Measurements from ENCODE around the gene SLC2A1.

DNA sequence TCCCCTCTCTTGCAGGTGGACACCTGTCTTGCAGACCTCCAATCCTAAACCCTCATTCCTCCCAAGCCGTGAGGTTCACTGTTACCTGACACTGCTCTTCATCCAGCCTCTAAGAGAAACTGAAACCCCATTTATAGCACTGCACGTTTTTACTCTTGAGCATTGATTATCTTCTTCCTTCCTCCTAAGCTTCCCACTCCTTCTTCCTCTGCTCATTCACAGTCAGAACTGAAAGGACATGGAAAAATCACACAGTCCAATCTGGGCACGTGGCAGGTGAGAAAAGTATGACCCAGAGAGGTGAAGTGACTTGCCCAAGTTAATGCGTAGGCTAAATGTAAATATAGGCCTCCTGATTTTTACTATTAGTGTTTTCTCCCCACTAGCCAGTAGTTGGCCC is 43.4 kb upstream of the SLC2A1 start:
- no peak for TF ChIP-seq CTCF (IDR thresholded peaks at IDR 0.05)
- no peak for TF ChIP-seq POLR2AphosphoS5 (IDR thresholded peaks at IDR 0.05)
- no peak for TF ChIP-seq POLR2A (IDR thresholded peaks at IDR 0.05)
